ENCODE measurements around the gene APBB1. TPM values are rescaled to one million over a fixed set of nuclear protein-coding genes. Genes with fewer than 3 reads are reported as not detected.

Gene APBB1
- total RNA-seq, 2 experiments from 2014 or later = 64.0 to 69.2 TPM

- ATAC-seq (ENCODE audit: low read depth) = no peak
- POLR2A ChIA-PET = no interaction called here
- Mint-ChIP-seq H3K4me1 (peaks cover 5% of the 10 kb centered on the region), H3K9me3 (no peaks in the 10 kb centered on the region), H3K27ac (no peak overlapping the region), H3K27me3 (peaks cover 12% of the 10 kb centered on the region), H3K36me3 (no peaks in the 10 kb centered on the region), H3K4me3 (no peak overlapping the region)
- DNase-seq = no peak
Measured at GRCh38 chr11:6350043-6350442, 68.9 kb downstream of the APBB1 start.

- Mint-ChIP-seq H3K36me3 (no peaks in the 10 kb centered on the region), H3K27me3 (no peaks in the 10 kb centered on the region), H3K9me3 (no peaks in the 10 kb centered on the region), H3K27ac (no peak overlapping the region), H3K4me1 (no peaks in the 10 kb centered on the region), H3K4me3 (no peak overlapping the region)
- POLR2A ChIA-PET = no interaction called here
- no peak for ATAC-seq (ENCODE audit: low read depth)
- DNase-seq = no peak
Measured at GRCh38 chr11:6345366-6345765, 73.5 kb downstream of the APBB1 start.

Other genes with a start within 250 kb of the APBB1 start
- gene OR52B2, start 248.8 kb downstream of the APBB1 start, total RNA-seq = not detected
- not detected for gene OR52W1, start 219.9 kb downstream of the APBB1 start, total RNA-seq
- gene C11orf42, start 213.5 kb downstream of the APBB1 start, total RNA-seq = not detected
- gene FHIP1B, start 184.5 kb downstream of the APBB1 start, total RNA-seq = 10 to 100 TPM; 33.3 to 34.9 TPM
- gene CNGA4, start 180.0 kb downstream of the APBB1 start, total RNA-seq = under 1 TPM; 0.20 to 0.22 TPM
- gene CCKBR, start 159.3 kb downstream of the APBB1 start, total RNA-seq = not detected
- 1 to 10 TPM; 1.4 to 1.6 TPM for gene CAVIN3, start 98.6 kb downstream of the APBB1 start, total RNA-seq
- gene SMPD1, start 28.6 kb downstream of the APBB1 start, total RNA-seq = 10 to 100 TPM; 40.7 to 42.6 TPM
- gene HPX, start 21.9 kb upstream of the APBB1 start, total RNA-seq = 1 to 10 TPM in 1 of 2 experiments, under 1 TPM in 1; 0.58 to 1.3 TPM
- 10 to 100 TPM; 11.8 to 11.9 TPM for gene TRIM3, start 54.8 kb upstream of the APBB1 start, total RNA-seq
- gene ARFIP2, start 62.2 kb upstream of the APBB1 start, total RNA-seq = 10 to 100 TPM; 44.3 to 44.6 TPM
- 10 to 100 TPM; 41.3 to 47.0 TPM for gene TIMM10B, start 62.4 kb upstream of the APBB1 start, total RNA-seq
- 10 to 100 TPM; 32.3 to 35.5 TPM for gene DNHD1, start 78.2 kb upstream of the APBB1 start, total RNA-seq
- gene RRP8, start 184.5 kb upstream of the APBB1 start, total RNA-seq = 10 to 100 TPM; 31.7 to 34.4 TPM
- gene ILK, start 184.7 kb upstream of the APBB1 start, total RNA-seq = 100 to 1,000 TPM; 195 to 207 TPM
- gene TAF10, start 193.1 kb upstream of the APBB1 start, total RNA-seq = 100 to 1,000 TPM; 154 to 156 TPM
- 100 to 1,000 TPM; 114 to 120 TPM for gene TPP1, start 200.3 kb upstream of the APBB1 start, total RNA-seq
- 1 to 10 TPM; 2.1 to 2.5 TPM for gene DCHS1, start 236.7 kb upstream of the APBB1 start, total RNA-seq